HepG2 (cell line): ENCODE results near the gene MTHFD1. TPM values are rescaled to one million over a fixed set of nuclear protein-coding genes. Genes with fewer than 3 reads are reported as not detected.

Experiments
- CHD4 ChIP-seq: fragments of 200-600 bp; sonication (generic); IDR thresholded peaks from 2 replicates; pipeline ENCODE4 v1.7.0; 2017; ENCODE audit warnings: mild to moderate bottlenecking, low read length, borderline replicate concordance
- GLI4 ChIP-seq: sonication (generic); formaldehyde crosslinking; IDR thresholded peaks from 2 replicates; pipeline ENCODE4 v1.5.1; 2020; ENCODE audit warnings: missing genetic modification reagents, mild to moderate bottlenecking, moderate library complexity, borderline replicate concordance
- GPN1 ChIP-seq: sonication (generic); formaldehyde crosslinking; IDR thresholded peaks from 2 replicates; pipeline ENCODE4 v1.5.1; 2020; ENCODE audit warnings: missing genetic modification reagents, borderline replicate concordance
- ISL2 ChIP-seq: sonication (generic); formaldehyde crosslinking; IDR thresholded peaks from 2 replicates; pipeline ENCODE4 v1.5.0; 2020; ENCODE audit warnings: missing genetic modification reagents
- POLR2AphosphoS5 ChIP-seq: IDR thresholded peaks from 2 replicates; pipeline ENCODE4 v1.6.1; 2012; ENCODE audit warnings: low read depth, low read length
- REXO4 ChIP-seq: sonication (generic); formaldehyde crosslinking; IDR thresholded peaks from 2 replicates; pipeline ENCODE4 v1.8.0; 2022; ENCODE audit warnings: missing genetic modification reagents, mild to moderate bottlenecking, borderline replicate concordance
- RFX5 ChIP-seq: IDR thresholded peaks from 2 replicates; pipeline ENCODE4 v1.6.1; 2011; ENCODE audit warnings: low read depth, low read length, improper control_type of control experiment
- SP1 ChIP-seq, 2 experiments: fragments of 450-650 bp in 1 of 2; sonication (generic) in 1 of 2; formaldehyde crosslinking in 1 of 2; IDR thresholded peaks; 2 replicates each; pipeline versions ENCODE4 v1.4.0 to v1.6.1; 2016 to 2020; ENCODE audit warnings: missing genetic modification reagents in 1 of 2
- SP2 ChIP-seq: sonication (generic); formaldehyde crosslinking; IDR thresholded peaks from 2 replicates; pipeline ENCODE4 v1.5.1; 2020; ENCODE audit warnings: mild to moderate bottlenecking, missing genetic modification reagents
- STAT5B ChIP-seq: sonication (generic); formaldehyde crosslinking; IDR thresholded peaks from 2 replicates; pipeline ENCODE4 v1.4.0; 2020; ENCODE audit warnings: missing genetic modification reagents
- ZNF317 ChIP-seq: sonication (generic); formaldehyde crosslinking; IDR thresholded peaks from 2 replicates; pipeline ENCODE4 v1.5.0; 2020; ENCODE audit warnings: mild to moderate bottlenecking, missing genetic modification reagents
- ZNF326 ChIP-seq: sonication (generic); formaldehyde crosslinking; IDR thresholded peaks from 2 replicates; pipeline ENCODE4 v1.4.0; 2020; ENCODE audit warnings: missing genetic modification reagents, borderline replicate concordance
- ZNF430 ChIP-seq: sonication (generic); formaldehyde crosslinking; IDR thresholded peaks from 2 replicates; pipeline ENCODE4 v1.9.0; 2021; ENCODE audit warnings: mild to moderate bottlenecking, missing genetic modification reagents
- ZNF615 ChIP-seq: sonication (generic); formaldehyde crosslinking; IDR thresholded peaks from 2 replicates; pipeline ENCODE4 v1.5.0; 2020; ENCODE audit warnings: mild to moderate bottlenecking, missing genetic modification reagents, borderline replicate concordance
- ZNF672 ChIP-seq: sonication (generic); formaldehyde crosslinking; IDR thresholded peaks from 2 replicates; pipeline ENCODE4 v1.8.1; 2022; ENCODE audit warnings: missing genetic modification reagents
- ZNF766 ChIP-seq: sonication (generic); formaldehyde crosslinking; IDR thresholded peaks from 2 replicates; pipeline ENCODE4 v1.5.0; 2020; ENCODE audit warnings: missing genetic modification reagents, borderline replicate concordance
- ZSCAN30 ChIP-seq: sonication (generic); formaldehyde crosslinking; IDR thresholded peaks from 2 replicates; pipeline ENCODE4 v1.5.0; 2020; ENCODE audit warnings: mild to moderate bottlenecking, missing genetic modification reagents
- polyA plus RNA-seq, 8 experiments: library from polyadenylated mRNA; depleted of rRNA in 3 of 8; stranded (reverse) in 7 of 8; unstranded in 1 of 8; fragments of >200 nt; fragmentation: Illumina TruSeq in 4 of 8; extraction: Trizol in 4 of 8; gene quantifications; 2 replicates each; pipeline versions ENCODE4 v1.2.1 to v1.2.3, GENCODE V29; 2011 to 2016; ENCODE audit warnings: low read depth in 4 of 8, missing spikeins in 1 of 8, mixed read lengths in 1 of 8; ENCODE audit not compliant: insufficient read depth in 1 of 8
- total RNA-seq, 5 experiments: library from RNA; depleted of rRNA; stranded (reverse); fragments of >200 nt; fragmentation: Illumina TruSeq; extraction: Trizol; gene quantifications; 2 replicates each; pipeline ENCODE4 v1.2.3, GENCODE V29; 2016; ENCODE audit warnings: low read depth in 1 of 5
- TF ChIP-seq, protein P1 (sequence below): sonication (generic); IDR thresholded peaks from 2 replicates; pipeline ENCODE4 v1.6.1; 2016; ENCODE audit warnings: low read depth, borderline replicate concordance
- TF ChIP-seq, protein P2 (sequence below): sonication (generic); formaldehyde crosslinking; IDR thresholded peaks from 2 replicates; pipeline ENCODE4 v1.8.1; 2023; ENCODE audit warnings: mild to moderate bottlenecking, inconsistent platforms, moderate library complexity, missing genetic modification reagents, borderline replicate concordance
- TF ChIP-seq, protein P3 (sequence below): sonication (generic); formaldehyde crosslinking; conservative IDR thresholded peaks from 2 replicates; pipeline ENCODE4 v1.4.0; 2020; ENCODE audit warnings: mild to moderate bottlenecking, missing genetic modification reagents, moderate library complexity
- TF ChIP-seq, protein P4 (sequence below): sonication (generic); formaldehyde crosslinking; IDR thresholded peaks from 2 replicates; pipeline ENCODE4 v1.5.1; 2020; ENCODE audit warnings: mild to moderate bottlenecking, missing genetic modification reagents, borderline replicate concordance

Gene MTHFD1
- total and polyA plus RNA-seq, 2 of the 13 experiments (the other 11 are each of a cell fraction or from before 2014, with no cell fraction given): 31.0 to 106 TPM

DNA sequence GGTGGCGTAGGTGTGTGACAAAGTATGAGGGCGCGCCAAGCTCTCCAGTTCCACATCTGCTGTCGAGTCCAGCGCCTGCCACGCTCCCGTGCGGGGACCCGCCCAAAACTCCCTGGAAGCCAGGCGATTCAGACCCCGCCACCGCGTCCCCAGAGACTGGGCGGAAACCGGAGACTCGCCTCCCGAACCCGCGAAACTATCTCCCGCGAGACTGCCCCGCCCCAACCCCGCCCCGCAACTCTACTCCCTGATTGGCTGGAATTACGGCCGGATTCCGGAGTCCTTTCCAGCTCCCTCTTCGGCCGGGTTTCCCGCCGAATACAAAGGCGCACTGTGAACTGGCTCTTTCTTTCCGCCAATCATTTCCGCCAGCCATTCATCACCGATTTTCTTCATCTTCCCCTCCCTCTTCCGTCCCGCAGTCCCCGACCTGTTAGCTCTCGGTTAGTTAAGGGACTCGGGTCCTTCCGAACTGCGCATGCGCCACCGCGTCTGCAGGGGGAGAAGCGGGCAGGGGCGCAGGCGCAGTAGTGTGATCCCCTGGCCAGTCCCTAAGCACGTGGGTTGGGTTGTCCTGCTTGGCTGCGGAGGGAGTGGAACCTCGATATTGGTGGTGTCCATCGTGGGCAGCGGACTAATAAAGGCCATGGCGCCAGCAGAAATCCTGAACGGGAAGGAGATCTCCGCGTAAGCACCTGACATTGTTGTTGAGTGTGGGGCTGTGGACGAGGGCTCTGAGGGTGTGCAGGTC is at the start of gene MTHFD1 (continued):
- TF ChIP-seq ZNF317 (CRISPR knock-in tag): no peak
- TF ChIP-seq RFX5: no peak
- TF ChIP-seq ZSCAN30 (CRISPR knock-in tag): no peak
- no peak for TF ChIP-seq ZNF615 (CRISPR knock-in tag)
- no peak for TF ChIP-seq STAT5B (CRISPR knock-in tag)
- peak; percentile 79 for TF ChIP-seq POLR2AphosphoS5
- TF ChIP-seq, protein P1, sequence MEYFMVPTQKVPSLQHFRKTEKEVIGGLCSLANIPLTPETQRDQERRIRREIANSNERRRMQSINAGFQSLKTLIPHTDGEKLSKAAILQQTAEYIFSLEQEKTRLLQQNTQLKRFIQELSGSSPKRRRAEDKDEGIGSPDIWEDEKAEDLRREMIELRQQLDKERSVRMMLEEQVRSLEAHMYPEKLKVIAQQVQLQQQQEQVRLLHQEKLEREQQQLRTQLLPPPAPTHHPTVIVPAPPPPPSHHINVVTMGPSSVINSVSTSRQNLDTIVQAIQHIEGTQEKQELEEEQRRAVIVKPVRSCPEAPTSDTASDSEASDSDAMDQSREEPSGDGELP: no peak
- TF ChIP-seq GPN1 (CRISPR knock-in tag): no peak
- no peak for TF ChIP-seq SP1 (IDR thresholded peaks at IDR 0.05)
- no peak; the same call in 1 of the 2 replicates for TF ChIP-seq SP1 (CRISPR knock-in tag; IDR thresholded peaks at IDR 0.05)
- TF ChIP-seq, protein P2, sequence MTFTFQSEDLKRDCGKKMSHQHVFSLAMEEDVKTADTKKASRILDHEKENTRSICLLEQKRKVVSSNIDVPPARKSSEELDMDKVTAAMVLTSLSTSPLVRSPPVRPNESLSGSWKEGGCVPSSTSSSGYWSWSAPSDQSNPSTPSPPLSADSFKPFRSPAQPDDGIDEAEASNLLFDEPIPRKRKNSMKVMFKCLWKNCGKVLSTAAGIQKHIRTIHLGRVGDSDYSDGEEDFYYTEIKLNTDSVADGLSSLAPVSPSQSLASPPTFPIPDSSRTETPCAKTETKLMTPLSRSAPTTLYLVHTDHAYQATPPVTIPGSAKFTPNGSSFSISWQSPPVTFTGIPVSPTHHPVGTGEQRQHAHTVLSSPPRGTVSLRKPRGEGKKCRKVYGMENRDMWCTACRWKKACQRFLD: peak; percentile 80
- TF ChIP-seq REXO4 (CRISPR knock-in tag): 0 out of 2 replicates have a peak, but pooled peaks have one; percentile 57
- TF ChIP-seq GLI4 (CRISPR knock-in tag): no peak
- peak; percentile 90 for TF ChIP-seq SP2 (CRISPR knock-in tag)
- peak; percentile 25; the same call in 1 of the 2 replicates for TF ChIP-seq ISL2
- no peak for TF ChIP-seq ZNF766 (CRISPR knock-in tag)
- peak; percentile 82 for TF ChIP-seq ZNF430 (CRISPR knock-in tag)
- TF ChIP-seq ZNF326: no peak
- TF ChIP-seq, protein P3, sequence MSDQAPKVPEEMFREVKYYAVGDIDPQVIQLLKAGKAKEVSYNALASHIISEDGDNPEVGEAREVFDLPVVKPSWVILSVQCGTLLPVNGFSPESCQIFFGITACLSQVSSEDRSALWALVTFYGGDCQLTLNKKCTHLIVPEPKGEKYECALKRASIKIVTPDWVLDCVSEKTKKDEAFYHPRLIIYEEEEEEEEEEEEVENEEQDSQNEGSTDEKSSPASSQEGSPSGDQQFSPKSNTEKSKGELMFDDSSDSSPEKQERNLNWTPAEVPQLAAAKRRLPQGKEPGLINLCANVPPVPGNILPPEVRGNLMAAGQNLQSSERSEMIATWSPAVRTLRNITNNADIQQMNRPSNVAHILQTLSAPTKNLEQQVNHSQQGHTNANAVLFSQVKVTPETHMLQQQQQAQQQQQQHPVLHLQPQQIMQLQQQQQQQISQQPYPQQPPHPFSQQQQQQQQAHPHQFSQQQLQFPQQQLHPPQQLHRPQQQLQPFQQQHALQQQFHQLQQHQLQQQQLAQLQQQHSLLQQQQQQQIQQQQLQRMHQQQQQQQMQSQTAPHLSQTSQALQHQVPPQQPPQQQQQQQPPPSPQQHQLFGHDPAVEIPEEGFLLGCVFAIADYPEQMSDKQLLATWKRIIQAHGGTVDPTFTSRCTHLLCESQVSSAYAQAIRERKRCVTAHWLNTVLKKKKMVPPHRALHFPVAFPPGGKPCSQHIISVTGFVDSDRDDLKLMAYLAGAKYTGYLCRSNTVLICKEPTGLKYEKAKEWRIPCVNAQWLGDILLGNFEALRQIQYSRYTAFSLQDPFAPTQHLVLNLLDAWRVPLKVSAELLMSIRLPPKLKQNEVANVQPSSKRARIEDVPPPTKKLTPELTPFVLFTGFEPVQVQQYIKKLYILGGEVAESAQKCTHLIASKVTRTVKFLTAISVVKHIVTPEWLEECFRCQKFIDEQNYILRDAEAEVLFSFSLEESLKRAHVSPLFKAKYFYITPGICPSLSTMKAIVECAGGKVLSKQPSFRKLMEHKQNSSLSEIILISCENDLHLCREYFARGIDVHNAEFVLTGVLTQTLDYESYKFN (CRISPR knock-in tag): no peak; the same call in 1 of the 2 replicates
- TF ChIP-seq CHD4: no peak
- TF ChIP-seq ZNF672 (CRISPR knock-in tag): peak; percentile 92
- TF ChIP-seq, protein P4, sequence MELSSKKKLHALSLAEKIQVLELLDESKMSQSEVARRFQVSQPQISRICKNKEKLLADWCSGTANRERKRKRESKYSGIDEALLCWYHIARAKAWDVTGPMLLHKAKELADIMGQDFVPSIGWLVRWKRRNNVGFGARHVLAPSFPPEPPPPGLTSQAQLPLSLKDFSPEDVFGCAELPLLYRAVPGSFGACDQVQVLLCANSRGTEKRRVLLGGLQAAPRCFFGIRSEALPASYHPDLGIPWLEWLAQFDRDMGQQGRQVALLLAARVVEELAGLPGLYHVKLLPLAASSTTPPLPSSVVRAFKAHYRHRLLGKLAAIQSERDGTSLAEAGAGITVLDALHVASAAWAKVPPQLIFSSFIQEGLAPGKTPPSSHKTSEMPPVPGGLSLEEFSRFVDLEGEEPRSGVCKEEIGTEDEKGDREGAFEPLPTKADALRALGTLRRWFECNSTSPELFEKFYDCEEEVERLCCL (CRISPR knock-in tag): 0 out of 2 replicates have a peak, but pooled peaks have one; percentile 54
